ENCODE measurements around the gene EML3.

EML3 gene

GRCh38 chr11:62556108-62556874 lies 56.3 kb downstream of the EML3 start:
- Histone ChIP-seq H3K9me3 (ENCODE audit: severe bottlenecking) (no peaks in the 10 kb centered on the region), H3K27me3 (ENCODE audit: insufficient read depth, poor library complexity, severe bottlenecking) (no peaks in the 10 kb centered on the region), H3K4me3 (ENCODE audit: severe bottlenecking) (no peak overlapping the region), H3K36me3 (ENCODE audit: low read depth) (peaks cover 30% of the 10 kb centered on the region), H3K27ac (ENCODE audit: poor library complexity, severe bottlenecking) (peak overlapping the region; percentile 100), H3K4me1 (ENCODE audit: insufficient read depth, poor library complexity, severe bottlenecking) (peaks cover 78% of the 10 kb centered on the region)
- ATAC-seq (ENCODE audit: low read depth), result peak; percentile 67
- TF ChIP-seq CTCF (IDR thresholded peaks at IDR 0.05; ENCODE audit: poor library complexity, severe bottlenecking), result no peak
- DNase-seq (ENCODE audit: low spot score), result peak; percentile 99

- H3K27ac ChIP-seq (ENCODE audit: poor library complexity, severe bottlenecking), result peak overlapping the region; percentile 100
- H3K36me3 ChIP-seq (ENCODE audit: low read depth), result peaks cover 26% of the 10 kb centered on the region
- no peak for TF ChIP-seq CTCF (IDR thresholded peaks at IDR 0.05; ENCODE audit: poor library complexity, severe bottlenecking)
- no peak for DNase-seq (ENCODE audit: low spot score)
- no peaks in the 10 kb centered on the region for H3K27me3 ChIP-seq (ENCODE audit: insufficient read depth, poor library complexity, severe bottlenecking)
- no peak for ATAC-seq (ENCODE audit: low read depth)
- H3K9me3 ChIP-seq (ENCODE audit: severe bottlenecking), result no peaks in the 10 kb centered on the region
- no peak overlapping the region for H3K4me3 ChIP-seq (ENCODE audit: severe bottlenecking)
- peaks cover 72% of the 10 kb centered on the region for H3K4me1 ChIP-seq (ENCODE audit: insufficient read depth, poor library complexity, severe bottlenecking)
Measured at GRCh38 chr11:62555464-62556107, 57.0 kb downstream of the EML3 start.

GRCh38 chr11:62554387-62555167 lies 58.0 kb downstream of the EML3 start:
- H3K36me3 ChIP-seq (ENCODE audit: low read depth), result peaks cover 17% of the 10 kb centered on the region
- ATAC-seq (ENCODE audit: low read depth), result no peak
- no peaks in the 10 kb centered on the region for H3K27me3 ChIP-seq (ENCODE audit: insufficient read depth, poor library complexity, severe bottlenecking)
- TF ChIP-seq CTCF (IDR thresholded peaks at IDR 0.05; ENCODE audit: poor library complexity, severe bottlenecking), result no peak
- H3K4me1 ChIP-seq (ENCODE audit: insufficient read depth, poor library complexity, severe bottlenecking), result peaks cover 63% of the 10 kb centered on the region
- no peak overlapping the region for H3K4me3 ChIP-seq (ENCODE audit: severe bottlenecking)
- DNase-seq (ENCODE audit: low spot score), result no peak
- peak overlapping the region; percentile 100 for H3K27ac ChIP-seq (ENCODE audit: poor library complexity, severe bottlenecking)
- no peaks in the 10 kb centered on the region for H3K9me3 ChIP-seq (ENCODE audit: severe bottlenecking)

- H3K27ac ChIP-seq (ENCODE audit: poor library complexity, severe bottlenecking), result peak overlapping the region; percentile 100
- H3K27me3 ChIP-seq (ENCODE audit: insufficient read depth, poor library complexity, severe bottlenecking), result no peaks in the 10 kb centered on the region
- no peaks in the 10 kb centered on the region for H3K9me3 ChIP-seq (ENCODE audit: severe bottlenecking)
- TF ChIP-seq CTCF (IDR thresholded peaks at IDR 0.05; ENCODE audit: poor library complexity, severe bottlenecking), result no peak
- no peak overlapping the region for H3K4me3 ChIP-seq (ENCODE audit: severe bottlenecking)
- peaks cover 64% of the 10 kb centered on the region for H3K4me1 ChIP-seq (ENCODE audit: insufficient read depth, poor library complexity, severe bottlenecking)
- H3K36me3 ChIP-seq (ENCODE audit: low read depth), result peaks cover 11% of the 10 kb centered on the region
- DNase-seq (ENCODE audit: low spot score) (peak; percentile 80), ATAC-seq (ENCODE audit: low read depth) (peak; percentile 35)
Measured at GRCh38 chr11:62553839-62554361, 58.7 kb downstream of the EML3 start.
